GM18867 (cell line): ENCODE measurements around the gene RNF123.
"Not testable (repeated sequence)": the region's sequence is repeated elsewhere in the genome, so short reads cannot be mapped to it uniquely, and the experiment has no call there.

ENCODE experiments used
- ATAC-seq: cut with Tn5 transposase; IDR thresholded peaks from one replicate; pipeline ENCODE4 v1.9.1; 2021; ENCODE audit warnings: mild to moderate bottlenecking, moderate library complexity; ENCODE audit not compliant: unreplicated experiment

The RNF123 gene

DNA sequence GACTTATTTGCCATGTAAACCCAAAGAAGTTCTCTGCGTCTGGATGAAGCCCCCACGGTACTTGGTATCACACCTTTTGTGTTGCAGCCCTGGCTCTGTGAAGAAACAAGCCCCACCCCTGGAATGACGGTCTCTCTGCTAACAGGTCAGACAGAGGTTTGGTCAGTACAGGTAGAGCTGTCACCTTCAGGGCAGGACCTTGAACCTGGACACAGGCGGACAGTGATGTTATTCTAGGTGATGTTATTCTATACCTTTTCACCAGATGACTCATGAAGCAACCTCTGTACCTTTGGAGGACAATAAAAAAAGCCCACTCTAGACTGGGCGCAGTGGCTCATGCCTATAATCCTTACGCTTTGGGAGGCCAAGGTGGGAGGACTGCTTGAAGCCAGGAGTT is 45.4 kb downstream of the RNF123 start:
- ATAC-seq = no peak

- no peak for ATAC-seq
These were observed 48.8 kb downstream of the RNF123 start for GRCh38 chr3:49738067-49738713.

- no peak for ATAC-seq
These were observed 51.1 kb downstream of the RNF123 start for GRCh38 chr3:49740427-49740826.

GRCh38 chr3:49745986-49746385 is 56.6 kb downstream of the RNF123 start:
- ATAC-seq = no peak

DNA sequence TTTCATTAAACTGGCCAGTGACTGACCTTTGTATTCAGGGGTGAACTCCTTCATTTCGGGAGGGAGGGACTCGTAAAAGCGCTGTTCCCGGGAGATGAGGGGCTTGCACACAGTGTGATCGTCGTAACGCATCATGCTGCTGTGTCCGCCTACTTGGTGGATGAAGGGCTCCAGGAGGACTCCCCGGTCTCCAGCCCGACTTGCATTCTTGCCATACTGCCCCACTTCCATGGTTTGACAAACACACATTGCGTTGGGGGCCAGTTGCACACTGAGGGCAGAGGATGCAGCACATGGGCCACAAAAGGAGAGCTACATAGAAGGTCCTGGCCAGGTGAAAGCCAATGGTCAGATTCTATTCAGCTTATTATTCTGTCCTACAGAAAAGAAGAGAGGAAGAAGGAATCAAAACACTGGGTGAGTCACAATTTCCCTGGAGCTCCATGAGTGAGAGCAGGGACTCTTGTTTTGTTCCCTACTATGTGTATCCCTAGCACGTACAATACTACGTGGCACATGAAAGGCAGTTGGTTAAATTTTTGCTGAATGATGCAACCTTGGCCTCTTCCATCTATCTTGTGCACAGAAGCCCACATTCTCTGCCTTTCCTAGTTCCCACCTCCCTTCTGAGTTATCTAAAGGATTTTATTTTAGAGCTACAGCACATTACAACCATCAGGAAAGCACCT is 58.6 kb downstream of the RNF123 start:
- no peak for ATAC-seq

GRCh38 chr3:49748874-49749273 is 59.5 kb downstream of the RNF123 start:
- ATAC-seq = not testable (repeated sequence)

DNA sequence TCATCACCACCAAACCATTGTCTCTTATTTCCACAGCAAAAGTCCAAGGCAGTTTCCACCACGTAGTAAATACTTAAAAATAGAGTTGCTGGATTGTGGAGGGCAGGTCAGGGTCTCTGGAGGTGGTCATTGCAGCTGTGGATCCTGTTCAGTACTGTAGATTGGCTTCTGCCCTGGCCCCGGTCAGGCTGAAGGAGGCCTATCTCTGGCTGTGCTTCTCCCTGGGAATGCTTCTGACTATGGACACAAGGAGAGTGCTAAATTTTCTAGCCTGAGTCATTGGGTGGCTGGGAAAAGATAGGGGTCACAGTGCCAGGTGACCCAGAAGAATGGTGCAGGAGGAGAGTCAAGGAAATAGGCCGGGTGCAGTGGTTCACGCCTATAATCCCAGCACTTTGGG is 60.7 kb downstream of the RNF123 start:
- no peak for ATAC-seq

- no peak for ATAC-seq
These were observed 62.1 kb downstream of the RNF123 start for GRCh38 chr3:49751501-49751900.

DNA sequence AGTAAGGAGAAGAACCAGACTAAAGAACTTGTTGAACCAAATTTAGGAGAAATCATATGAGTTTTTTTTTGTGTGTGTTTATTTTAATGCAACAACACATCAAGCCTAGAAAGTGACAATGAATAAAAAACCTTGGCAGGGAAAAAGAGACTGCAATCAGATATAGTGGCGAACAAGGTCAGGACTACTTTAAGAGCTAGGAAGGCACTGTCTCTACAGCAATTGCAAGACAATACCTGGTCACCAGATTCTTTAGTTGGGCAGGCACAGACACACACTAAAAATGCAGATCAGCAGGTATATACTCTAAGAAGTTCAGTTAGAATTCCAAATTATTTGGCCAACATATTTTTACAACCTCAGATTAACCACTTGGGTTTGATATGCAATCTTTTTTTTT is 65.2 kb downstream of the RNF123 start:
- ATAC-seq = no peak

DNA sequence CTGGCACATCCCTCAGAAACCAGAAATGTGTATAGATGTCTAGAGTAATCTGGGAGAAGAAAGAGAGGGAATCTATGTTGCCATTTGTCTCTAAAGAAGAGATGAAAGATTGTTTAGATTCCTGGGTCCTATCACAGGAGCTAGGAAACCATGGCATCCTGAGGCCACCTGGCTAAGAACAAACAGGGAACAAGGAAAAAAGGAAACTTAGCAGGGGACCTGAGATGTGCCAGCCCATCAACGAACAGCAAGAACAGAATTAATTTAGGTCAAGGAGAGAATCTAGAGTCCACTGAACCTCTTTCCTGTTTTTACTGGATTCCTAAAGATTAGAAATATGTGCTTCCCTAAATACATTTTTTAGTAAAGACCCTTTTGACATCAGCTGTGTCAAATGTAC is 66.7 kb downstream of the RNF123 start:
- no peak for ATAC-seq

DNA sequence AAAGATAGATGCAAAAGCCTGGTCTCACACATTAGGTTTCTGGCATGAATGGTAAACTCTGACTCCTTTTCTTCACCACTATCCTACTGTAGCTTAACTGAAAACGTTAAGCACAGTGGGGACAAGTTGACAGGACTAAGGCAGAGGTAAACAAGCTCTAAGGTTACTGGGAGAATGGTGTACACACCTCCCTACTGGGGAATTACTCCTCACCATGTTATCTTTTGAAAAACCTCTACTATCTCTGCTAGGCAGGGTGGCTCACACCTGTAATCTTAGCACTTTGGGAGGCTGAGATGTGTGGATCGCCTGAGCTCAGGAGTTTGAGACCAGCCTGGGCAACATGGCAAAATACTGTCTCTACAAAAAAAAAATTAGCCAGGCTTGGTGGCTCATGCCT is 67.8 kb downstream of the RNF123 start:
- ATAC-seq = no peak

DNA sequence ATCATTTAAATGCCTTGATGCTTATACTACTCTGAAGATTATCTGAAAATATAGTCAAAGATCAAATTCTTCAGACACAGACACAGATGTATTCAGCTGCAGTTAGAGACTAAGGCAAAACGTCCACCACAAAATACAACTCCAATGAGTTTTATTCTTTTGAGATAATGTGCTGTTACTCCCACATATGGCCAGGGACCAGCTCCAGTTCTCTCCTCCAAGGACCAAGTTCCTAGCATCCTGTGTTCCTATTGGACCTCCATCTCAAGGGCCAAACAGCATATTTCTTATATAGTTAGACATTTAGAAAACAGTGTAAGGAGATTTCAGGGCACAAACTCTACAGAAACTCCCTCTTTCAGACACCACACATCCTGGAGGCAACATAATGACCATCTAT is 69.9 kb downstream of the RNF123 start:
- no peak for ATAC-seq

DNA sequence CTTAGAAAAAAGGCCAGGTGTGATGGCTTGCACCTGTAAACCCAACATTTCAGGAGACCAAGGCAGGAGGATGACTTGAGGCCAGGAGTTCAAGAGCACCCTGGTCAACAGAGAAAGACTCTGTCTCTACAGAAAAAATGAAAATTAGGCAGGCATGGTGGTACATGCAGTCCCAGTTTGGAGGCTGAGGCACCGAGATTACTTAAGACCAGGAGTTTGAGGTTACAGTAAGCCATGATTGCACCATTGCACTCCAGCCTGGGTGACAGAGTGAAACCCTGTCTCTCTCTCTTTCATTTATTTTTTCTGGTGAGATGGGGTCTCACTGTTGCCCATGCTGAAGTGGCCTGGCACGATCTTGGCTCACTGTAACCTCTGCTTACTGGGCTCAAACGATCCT is 72.3 kb downstream of the RNF123 start:
- ATAC-seq = no peak

GRCh38 chr3:49763981-49764380 is 74.6 kb downstream of the RNF123 start:
- ATAC-seq = no peak

DNA sequence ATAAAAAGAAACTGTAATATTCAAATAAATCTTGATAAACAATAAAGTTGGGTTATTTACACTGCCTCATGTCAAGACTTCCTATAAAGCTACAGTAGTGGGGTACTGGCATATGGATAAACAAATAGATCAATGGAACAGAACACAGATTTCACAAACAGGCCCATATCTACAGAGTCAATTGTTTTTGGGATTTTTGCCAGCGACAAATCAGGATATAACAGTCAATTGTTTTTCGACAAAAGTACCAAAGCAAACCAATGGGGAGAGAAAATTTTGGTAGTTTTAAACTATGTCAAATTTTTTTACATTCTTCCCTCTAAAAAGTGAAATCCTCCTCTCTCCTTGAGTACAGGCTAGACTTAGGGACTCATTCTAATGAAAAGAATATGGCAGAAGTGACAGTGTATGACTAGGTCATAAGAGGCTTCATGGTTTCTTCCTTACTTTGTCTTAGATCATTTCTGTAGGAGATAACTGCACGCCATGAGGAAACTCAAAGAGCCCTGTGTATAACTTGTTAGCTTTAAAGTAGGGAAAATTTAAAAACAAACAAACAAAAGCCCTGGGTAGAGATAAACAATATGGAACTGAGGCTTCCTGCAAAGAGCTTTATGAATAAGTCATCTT is 80.0 kb downstream of the RNF123 start:
- ATAC-seq = no peak

DNA sequence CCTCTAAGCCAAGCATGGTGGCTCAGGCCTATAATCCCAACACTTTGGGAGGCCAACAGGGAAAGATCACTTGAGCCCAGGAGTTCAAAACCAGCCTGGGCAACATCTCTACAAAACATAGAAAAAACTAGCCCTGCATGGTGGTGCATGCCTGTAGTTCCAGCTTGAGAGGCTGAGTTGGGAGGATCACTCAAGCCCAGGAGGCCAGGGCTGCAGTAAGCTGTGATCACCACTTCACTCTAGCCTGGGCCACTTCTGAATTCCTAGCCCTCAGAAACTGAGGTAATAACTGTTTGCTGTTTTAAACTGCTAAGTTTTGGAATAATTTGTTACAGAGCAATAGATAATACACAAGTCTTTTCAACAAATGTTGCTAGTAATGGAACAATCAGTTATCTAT is 80.6 kb downstream of the RNF123 start:
- no peak for ATAC-seq
